Dermis microvascular lymphatic vessel endothelial cell (primary cell): ENCODE data around the gene ZNF716. TPM values are rescaled to one million over a fixed set of nuclear protein-coding genes. Genes with fewer than 3 reads are reported as not detected.
"Not testable (repeated sequence)": the region's sequence is repeated elsewhere in the genome, so short reads cannot be mapped to it uniquely, and the experiment has no call there.

Experiments
- DNase-seq, 2 donors: peaks; one replicate each; pipeline versions ENCODE4 v3.0.0 to v3.0.0-alpha.2; 2010; ENCODE audit warnings: low read depth in 2 of 2
- total RNA-seq: library from RNA; depleted of rRNA; stranded (reverse); fragments of >200 nt; gene quantifications from 2 replicates; pipeline ENCODE4 v1.2.1, GENCODE V29; 2014

Gene ZNF716
- total RNA-seq: not detected in 2 replicates

DNA sequence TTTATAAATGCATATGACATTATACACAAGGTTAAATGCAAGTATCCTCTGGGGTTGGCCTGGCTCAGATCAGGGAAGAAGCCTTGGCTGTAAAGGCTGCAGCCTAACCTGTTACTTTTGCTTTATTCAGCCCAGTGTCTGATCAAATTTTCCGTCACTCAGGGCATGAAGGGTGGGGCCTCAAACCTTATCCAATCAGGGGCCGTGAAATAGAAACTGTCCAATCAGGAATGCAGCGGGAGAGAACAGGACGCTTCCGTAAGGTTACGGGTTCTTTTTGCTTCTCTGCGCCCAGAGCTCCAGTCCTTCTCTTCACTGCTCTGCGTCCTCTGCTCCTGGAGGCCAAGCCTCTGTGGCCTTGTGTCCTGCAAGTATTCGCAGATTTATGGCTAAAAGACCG, at the start of gene ZNF716:
ZNF716 (plus strand) TSS at position 274 of the 400 bp plus-strand sequence; CDS start at position 386, 112 bp downstream.
- DNase-seq: no peak

DNA sequence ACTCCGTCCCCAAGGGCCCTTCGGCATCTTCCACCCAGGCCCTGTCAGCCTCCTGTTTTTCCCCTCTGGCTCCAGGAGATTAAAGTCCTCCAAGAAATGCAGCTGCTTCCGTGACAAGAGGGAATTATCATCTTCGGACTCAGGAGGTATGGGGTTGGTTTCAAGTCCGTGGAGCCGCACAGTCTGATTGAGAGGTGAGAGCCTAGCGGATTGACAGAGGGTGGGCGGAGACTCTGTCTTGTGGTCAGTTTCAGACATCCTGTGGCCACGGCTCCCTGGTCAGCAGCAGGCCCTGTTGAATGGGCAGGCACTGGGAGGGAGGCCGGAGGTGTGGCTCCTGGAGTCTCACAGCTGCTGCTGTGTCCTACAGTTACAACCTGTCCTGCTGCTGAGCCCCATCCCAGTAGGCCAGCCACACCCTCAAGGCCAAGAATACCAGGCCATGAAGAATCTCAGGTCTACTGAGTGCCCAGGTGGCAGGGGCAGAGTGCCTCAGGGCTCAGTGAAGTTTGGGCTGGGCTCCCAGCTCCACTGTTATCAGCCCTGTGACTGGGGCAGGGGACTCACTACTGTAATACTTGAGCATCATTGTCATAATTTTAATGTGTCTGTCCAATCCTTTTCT, 49.3 kb upstream of the ZNF716 start:
- no peak for DNase-seq

- not testable (repeated sequence) for DNase-seq
Observed at GRCh38 chr7:57403051-57403450, 46.9 kb upstream of the ZNF716 start.

DNA sequence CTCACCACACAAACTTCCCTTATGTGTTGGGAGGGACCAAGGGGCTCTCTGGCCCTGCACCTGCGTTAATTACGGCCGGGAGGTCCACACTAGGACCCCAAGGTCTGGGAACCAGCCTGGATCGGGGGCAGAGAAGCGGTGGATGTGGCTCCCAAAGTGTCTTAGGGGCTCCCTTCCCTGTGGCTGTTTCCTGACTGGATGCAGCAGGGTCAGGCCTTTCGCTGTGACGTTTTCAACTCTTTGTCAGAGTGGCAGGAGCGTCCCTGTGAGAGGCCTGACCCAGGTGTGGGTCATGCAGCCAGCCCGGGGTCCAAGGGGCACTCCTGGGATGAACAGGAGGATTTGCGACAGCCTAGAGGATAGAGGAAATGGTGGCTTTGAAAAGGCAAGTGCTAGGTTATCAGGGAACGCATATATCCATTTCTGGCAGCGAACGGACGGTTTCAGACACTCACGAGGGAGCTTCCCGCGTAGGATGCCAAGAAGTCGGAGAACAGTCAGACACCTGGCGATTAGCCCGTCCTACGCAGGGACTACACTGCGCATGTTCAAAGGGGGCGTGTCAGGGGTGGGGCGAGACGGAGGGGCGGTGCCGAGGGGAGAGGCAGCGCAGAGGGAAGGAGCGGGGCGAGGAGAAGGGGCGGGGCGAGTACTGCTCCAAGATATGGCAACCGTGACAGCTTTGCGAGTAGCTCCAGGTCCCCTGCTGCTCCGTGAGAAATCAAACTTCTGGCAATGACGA, 46.2 kb upstream of the ZNF716 start:
- no peak for DNase-seq

DNA sequence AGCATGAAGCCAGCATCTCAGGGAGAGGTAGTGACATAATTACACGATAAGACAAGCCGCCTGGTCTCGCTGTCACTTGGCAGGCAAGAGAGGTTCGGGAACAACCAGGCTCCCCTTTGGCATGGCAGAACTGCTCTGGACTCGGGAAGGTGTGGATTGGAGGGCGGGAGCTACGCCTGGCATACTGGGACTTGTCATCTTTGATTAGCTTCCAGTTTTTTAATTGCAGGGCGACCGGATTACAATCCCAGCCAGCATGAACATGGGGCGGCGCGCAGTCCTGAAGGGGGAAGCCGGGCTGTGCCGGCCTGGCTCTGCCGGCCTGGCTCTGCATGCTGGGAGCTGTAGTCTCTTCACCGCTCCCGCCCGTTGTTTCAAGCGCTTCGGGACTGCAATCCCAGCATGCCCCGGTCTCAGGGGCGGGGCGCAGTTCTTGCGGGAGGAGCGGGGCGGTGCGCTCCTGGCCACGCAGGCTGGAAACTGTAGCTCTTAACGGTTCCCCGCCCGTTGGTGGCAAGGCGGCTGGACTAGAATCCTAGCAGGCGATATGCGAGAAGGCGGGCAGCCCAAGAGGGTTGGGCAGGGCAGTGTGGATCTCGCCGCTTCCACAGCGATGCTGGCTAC, 45.5 kb upstream of the ZNF716 start:
- no peak for DNase-seq

- no peak for DNase-seq
Observed at GRCh38 chr7:57404967-57405421, 45.0 kb upstream of the ZNF716 start.

DNA sequence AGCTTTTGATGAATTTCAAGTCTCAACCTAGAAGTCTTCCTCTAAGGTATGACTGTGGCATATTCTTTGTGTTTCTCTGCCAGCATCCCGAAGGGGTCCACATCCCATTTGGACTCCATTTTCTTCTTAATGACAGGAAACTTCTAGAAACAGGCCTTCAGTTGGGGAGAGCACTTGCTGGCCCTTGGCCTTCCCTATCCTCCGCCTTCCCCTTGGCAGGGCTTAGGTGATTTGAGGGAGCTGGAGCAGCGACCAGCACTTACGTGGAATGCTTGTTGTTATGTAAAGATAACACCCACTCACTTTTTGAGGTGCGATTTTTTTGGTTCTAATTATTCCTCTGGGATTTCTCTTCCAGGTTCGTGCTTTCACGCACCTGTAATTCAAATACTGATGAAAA, 42.9 kb upstream of the ZNF716 start:
- no peak for DNase-seq

- DNase-seq: no peak
Observed at GRCh38 chr7:57412168-57412567, 37.8 kb upstream of the ZNF716 start.

- DNase-seq: no peak
Observed at GRCh38 chr7:57412618-57413017, 37.4 kb upstream of the ZNF716 start.

- DNase-seq: no peak
Observed at GRCh38 chr7:57413529-57414398, 36.2 kb upstream of the ZNF716 start.

DNA sequence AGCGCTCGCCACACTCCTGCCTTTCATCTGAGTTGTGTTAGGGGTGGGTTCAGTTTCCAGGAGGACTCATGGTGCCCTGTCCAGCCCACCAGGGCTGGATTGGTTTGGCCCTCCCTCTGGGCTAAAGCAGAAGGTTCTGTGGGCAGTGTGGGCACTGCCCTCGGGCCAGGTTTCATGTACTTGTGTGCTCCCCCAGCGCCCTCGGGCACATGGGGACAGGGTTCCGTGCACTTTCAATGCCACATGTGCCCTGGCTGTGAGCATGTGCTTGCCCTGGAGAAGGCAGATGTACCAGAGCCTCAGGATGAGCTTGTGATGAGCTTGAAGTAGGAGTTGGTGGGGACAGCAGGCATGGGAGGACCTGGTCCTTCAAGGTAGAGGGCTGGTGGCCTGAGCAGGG, 35.6 kb upstream of the ZNF716 start:
- DNase-seq: no peak

- no peak for DNase-seq
Observed at GRCh38 chr7:57414852-57415251, 35.1 kb upstream of the ZNF716 start.

DNA sequence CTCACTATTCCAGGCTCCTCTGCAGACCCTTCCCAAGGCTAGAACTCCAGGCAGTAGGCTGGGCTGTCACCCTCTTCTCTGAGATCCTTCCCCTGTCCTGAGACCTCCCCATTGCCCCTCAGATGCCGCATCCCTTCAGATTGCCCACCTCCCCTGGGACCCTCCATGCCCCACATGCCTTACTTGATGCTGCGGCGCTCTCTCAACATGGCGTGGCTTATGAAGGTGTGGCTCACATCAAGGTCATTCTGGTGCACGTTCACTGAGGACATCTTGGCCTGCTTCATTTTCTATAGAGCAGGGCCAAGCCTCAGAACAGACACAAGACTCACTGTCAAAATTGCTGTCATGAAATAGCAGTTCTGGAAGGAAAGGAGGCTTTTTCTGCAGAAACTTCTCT, 34.7 kb upstream of the ZNF716 start:
- no peak for DNase-seq

DNA sequence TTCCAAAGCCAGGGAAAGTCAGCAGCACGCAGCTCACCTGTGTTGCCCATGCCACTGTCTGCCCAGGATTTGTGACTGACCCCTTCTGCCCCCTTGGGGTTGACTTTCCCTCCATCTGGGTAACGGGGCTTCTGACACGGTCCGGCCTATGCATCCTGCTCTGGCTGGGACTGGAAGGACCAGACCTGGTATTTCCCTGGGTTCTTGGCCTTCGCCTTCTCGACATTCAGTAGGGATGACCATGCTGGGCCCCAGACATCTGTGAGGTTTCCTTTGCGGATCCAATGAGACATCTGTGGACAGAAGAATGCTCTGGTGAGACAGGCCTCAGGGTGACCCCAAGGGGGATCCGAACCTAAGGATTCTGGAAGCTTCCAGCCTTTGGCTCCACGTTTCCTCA, 34.2 kb upstream of the ZNF716 start:
- no peak for DNase-seq

GRCh38 chr7:57416601-57417358, 33.2 kb upstream of the ZNF716 start:
- no peak for DNase-seq

DNA sequence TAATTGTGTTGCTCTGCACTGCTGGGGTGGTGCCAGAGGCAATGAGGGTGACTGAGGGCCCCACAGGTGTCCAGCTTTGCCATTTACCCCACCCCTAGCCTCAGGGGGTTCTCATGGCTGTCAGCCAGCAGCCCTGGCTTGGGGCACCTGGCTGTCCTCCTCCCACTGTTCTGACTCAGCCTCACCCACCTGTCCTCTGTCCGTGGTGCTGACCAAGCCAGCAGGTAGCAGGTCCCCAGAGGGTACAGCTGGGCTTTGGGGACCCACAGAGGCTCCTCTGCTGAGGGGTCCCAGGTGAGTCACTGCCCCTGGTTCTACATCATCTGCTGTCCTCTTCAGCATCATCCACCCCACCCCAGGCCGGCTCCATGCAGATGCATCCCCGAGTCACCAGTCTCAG, 32.2 kb upstream of the ZNF716 start:
- DNase-seq: no peak

DNA sequence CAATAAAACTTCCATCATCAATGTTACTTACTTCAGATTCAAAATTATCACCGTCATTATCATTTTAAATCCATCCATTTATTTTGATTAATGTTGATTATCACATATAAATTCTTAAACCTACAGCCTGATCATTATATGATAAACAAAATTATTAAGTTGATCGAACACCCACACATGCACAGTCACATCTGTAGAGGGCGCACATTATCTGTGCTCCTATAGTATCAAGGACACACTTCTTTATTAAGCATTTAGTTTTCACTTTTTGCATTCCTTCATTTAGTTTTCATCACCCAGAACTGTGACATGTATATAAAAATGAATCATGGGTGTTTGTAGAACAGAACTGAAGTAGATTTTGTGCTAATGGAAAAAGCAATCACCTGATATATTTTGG, 26.2 kb upstream of the ZNF716 start:
- DNase-seq: no peak

DNA sequence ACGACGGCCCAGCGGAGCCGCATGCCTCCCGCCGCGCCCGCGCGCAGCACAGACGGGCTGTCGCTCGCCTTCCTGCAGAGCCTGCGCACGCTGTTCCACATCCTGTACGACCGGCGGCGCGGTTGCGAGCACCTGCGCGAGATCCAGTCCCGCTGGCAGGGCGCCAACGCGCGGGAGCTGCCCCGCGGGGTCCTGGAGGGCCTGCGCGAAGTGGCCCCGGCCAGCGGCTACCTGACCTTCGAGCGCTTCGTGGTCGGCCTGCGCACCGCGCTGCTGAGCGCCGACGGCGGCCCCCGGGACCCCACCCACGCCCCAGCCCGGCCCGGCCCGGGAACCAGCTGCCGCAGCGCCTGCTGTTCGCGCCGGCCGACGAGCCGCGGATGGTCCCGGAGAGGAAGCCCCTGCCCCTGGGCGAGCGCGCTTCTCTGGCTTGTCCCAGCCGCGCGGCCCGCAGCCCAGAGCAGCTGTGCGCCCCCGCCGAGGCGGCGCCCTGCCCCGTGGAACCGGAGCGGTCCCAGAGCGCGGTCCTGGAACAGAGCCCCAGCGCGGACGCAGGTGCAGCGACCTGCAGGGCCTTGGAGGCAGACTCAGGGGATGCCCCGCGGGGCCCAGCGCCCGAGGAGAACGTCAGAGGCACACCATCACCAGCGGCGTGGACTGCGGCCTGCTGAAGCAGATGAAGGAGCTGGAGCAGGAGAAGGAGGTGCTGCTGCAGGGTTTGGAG, 25.3 kb upstream of the ZNF716 start:
- DNase-seq: no peak

GRCh38 chr7:57425239-57425944, 24.6 kb upstream of the ZNF716 start:
- no peak for DNase-seq
